ENCODE measurements around the gene REC8. TPM values are rescaled to one million over a fixed set of nuclear protein-coding genes. Genes with fewer than 3 reads are reported as not detected.

Gene REC8
- polyA plus RNA-seq, 1 donor = 201 TPM

GRCh38 chr14:24184104-24184970 is 12.5 kb downstream of the REC8 start:
- peaks cover 81% of the 10 kb centered on the region for H3K36me3 ChIP-seq (ENCODE audit: control insufficient read depth, insufficient read depth, low read length)
- H3K27ac ChIP-seq (ENCODE audit: low read length) = no peak overlapping the region
- DNase-seq = no peak
- no CpG with 5 or more reads among the region's 19 CpGs for WGBS (ENCODE audit: insufficient coverage, low lambda C conversion rate)
- no peaks in the 10 kb centered on the region for H3K27me3 ChIP-seq (ENCODE audit: control insufficient read depth, insufficient read depth, low read length)
- H3K4me1 ChIP-seq (ENCODE audit: control insufficient read depth, insufficient read depth, low read length) = peaks cover 35% of the 10 kb centered on the region
- H3K9me3 ChIP-seq (ENCODE audit: control insufficient read depth, low read depth, low read length) = peaks cover 3% of the 10 kb centered on the region
- H3K4me3 ChIP-seq (ENCODE audit: low read length) = no peak overlapping the region

- Histone ChIP-seq H3K9me3 (ENCODE audit: control insufficient read depth, low read depth, low read length) (peaks cover 3% of the 10 kb centered on the region), H3K27ac (ENCODE audit: low read length) (no peak overlapping the region), H3K4me3 (ENCODE audit: low read length) (no peak overlapping the region), H3K36me3 (ENCODE audit: control insufficient read depth, insufficient read depth, low read length) (peaks cover 81% of the 10 kb centered on the region), H3K4me1 (ENCODE audit: control insufficient read depth, insufficient read depth, low read length) (peaks cover 28% of the 10 kb centered on the region), H3K27me3 (ENCODE audit: control insufficient read depth, insufficient read depth, low read length) (no peaks in the 10 kb centered on the region)
- 100% methylated on average over 1 of the region's 7 CpGs for WGBS (ENCODE audit: insufficient coverage, low lambda C conversion rate)
- no peak for DNase-seq
These were observed 13.1 kb downstream of the REC8 start for GRCh38 chr14:24185026-24185425.

- no peak for DNase-seq
- Histone ChIP-seq H3K9me3 (ENCODE audit: control insufficient read depth, low read depth, low read length) (peaks cover 3% of the 10 kb centered on the region), H3K27ac (ENCODE audit: low read length) (no peak overlapping the region), H3K4me1 (ENCODE audit: control insufficient read depth, insufficient read depth, low read length) (peaks cover 21% of the 10 kb centered on the region), H3K4me3 (ENCODE audit: low read length) (no peak overlapping the region), H3K36me3 (ENCODE audit: control insufficient read depth, insufficient read depth, low read length) (peaks cover 78% of the 10 kb centered on the region), H3K27me3 (ENCODE audit: control insufficient read depth, insufficient read depth, low read length) (no peaks in the 10 kb centered on the region)
- no CpG with 5 or more reads among the region's 11 CpGs for WGBS (ENCODE audit: insufficient coverage, low lambda C conversion rate)
These were observed 13.9 kb downstream of the REC8 start for GRCh38 chr14:24185741-24186140.

- WGBS (ENCODE audit: insufficient coverage, low lambda C conversion rate) = no CpG with 5 or more reads among the region's 10 CpGs
- no peaks in the 10 kb centered on the region for H3K27me3 ChIP-seq (ENCODE audit: control insufficient read depth, insufficient read depth, low read length)
- peaks cover 12% of the 10 kb centered on the region for H3K4me1 ChIP-seq (ENCODE audit: control insufficient read depth, insufficient read depth, low read length)
- no peak overlapping the region for H3K27ac ChIP-seq (ENCODE audit: low read length)
- peaks cover 3% of the 10 kb centered on the region for H3K9me3 ChIP-seq (ENCODE audit: control insufficient read depth, low read depth, low read length)
- DNase-seq = no peak
- H3K4me3 ChIP-seq (ENCODE audit: low read length) = no peak overlapping the region
- H3K36me3 ChIP-seq (ENCODE audit: control insufficient read depth, insufficient read depth, low read length) = peaks cover 72% of the 10 kb centered on the region
These were observed 15.1 kb downstream of the REC8 start for GRCh38 chr14:24186831-24187538.

- H3K9me3 ChIP-seq (ENCODE audit: control insufficient read depth, low read depth, low read length) = peaks cover 3% of the 10 kb centered on the region
- H3K27me3 ChIP-seq (ENCODE audit: control insufficient read depth, insufficient read depth, low read length) = no peaks in the 10 kb centered on the region
- WGBS (ENCODE audit: insufficient coverage, low lambda C conversion rate) = no CpG with 5 or more reads among the region's 2 CpGs
- H3K27ac ChIP-seq (ENCODE audit: low read length) = peak overlapping the region; percentile 76
- H3K36me3 ChIP-seq (ENCODE audit: control insufficient read depth, insufficient read depth, low read length) = peaks cover 72% of the 10 kb centered on the region
- peak overlapping the region; percentile 83 for H3K4me3 ChIP-seq (ENCODE audit: low read length)
- no peak for DNase-seq
- peaks cover 9% of the 10 kb centered on the region for H3K4me1 ChIP-seq (ENCODE audit: control insufficient read depth, insufficient read depth, low read length)
These were observed 15.6 kb downstream of the REC8 start for GRCh38 chr14:24187539-24187915.

- peak; percentile 96 for DNase-seq
- Histone ChIP-seq H3K27me3 (ENCODE audit: control insufficient read depth, insufficient read depth, low read length) (no peaks in the 10 kb centered on the region), H3K4me3 (ENCODE audit: low read length) (peak within 1 kb of the TSS; percentile 83), H3K9me3 (ENCODE audit: control insufficient read depth, low read depth, low read length) (peaks cover 3% of the 10 kb centered on the region), H3K27ac (ENCODE audit: low read length) (peak within 1 kb of the TSS; percentile 76), H3K4me1 (ENCODE audit: control insufficient read depth, insufficient read depth, low read length) (peaks cover 9% of the 10 kb centered on the region), H3K36me3 (ENCODE audit: control insufficient read depth, insufficient read depth, low read length) (peaks cover 69% of the 10 kb centered on the region)
- WGBS (ENCODE audit: insufficient coverage, low lambda C conversion rate) = no CpG with 5 or more reads among the region's 65 CpGs
These were observed 16.6 kb downstream of the REC8 start, which contains the start of gene IPO4 for GRCh38 chr14:24188251-24189058. IPO4 (minus strand) TSS chr14:24188816; CDS start chr14:24188787, 29 bp downstream.

- Histone ChIP-seq H3K9me3 (ENCODE audit: control insufficient read depth, low read depth, low read length) (peaks cover 3% of the 10 kb centered on the region), H3K4me1 (ENCODE audit: control insufficient read depth, insufficient read depth, low read length) (peaks cover 9% of the 10 kb centered on the region), H3K36me3 (ENCODE audit: control insufficient read depth, insufficient read depth, low read length) (peaks cover 66% of the 10 kb centered on the region), H3K27ac (ENCODE audit: low read length) (peak overlapping the region; percentile 8), H3K27me3 (ENCODE audit: control insufficient read depth, insufficient read depth, low read length) (no peaks in the 10 kb centered on the region), H3K4me3 (ENCODE audit: low read length) (peak overlapping the region; percentile 83)
- no peak for DNase-seq
- WGBS (ENCODE audit: insufficient coverage, low lambda C conversion rate) = no CpG with 5 or more reads among the region's 3 CpGs
These were observed 17.1 kb downstream of the REC8 start for GRCh38 chr14:24189059-24189375.

- no peaks in the 10 kb centered on the region for H3K27me3 ChIP-seq (ENCODE audit: control insufficient read depth, insufficient read depth, low read length)
- H3K36me3 ChIP-seq (ENCODE audit: control insufficient read depth, insufficient read depth, low read length) = peaks cover 61% of the 10 kb centered on the region
- WGBS (ENCODE audit: insufficient coverage, low lambda C conversion rate) = 100% methylated on average over 1 of the region's 9 CpGs
- no peak overlapping the region for H3K4me3 ChIP-seq (ENCODE audit: low read length)
- H3K4me1 ChIP-seq (ENCODE audit: control insufficient read depth, insufficient read depth, low read length) = peaks cover 13% of the 10 kb centered on the region
- DNase-seq = no peak
- H3K27ac ChIP-seq (ENCODE audit: low read length) = no peak overlapping the region
- H3K9me3 ChIP-seq (ENCODE audit: control insufficient read depth, low read depth, low read length) = peaks cover 3% of the 10 kb centered on the region
These were observed 17.6 kb downstream of the REC8 start for GRCh38 chr14:24189460-24189859.

- Histone ChIP-seq H3K27ac (ENCODE audit: low read length) (no peak overlapping the region), H3K36me3 (ENCODE audit: control insufficient read depth, insufficient read depth, low read length) (peaks cover 52% of the 10 kb centered on the region), H3K4me1 (ENCODE audit: control insufficient read depth, insufficient read depth, low read length) (peaks cover 18% of the 10 kb centered on the region), H3K27me3 (ENCODE audit: control insufficient read depth, insufficient read depth, low read length) (no peaks in the 10 kb centered on the region), H3K9me3 (ENCODE audit: control insufficient read depth, low read depth, low read length) (peaks cover 6% of the 10 kb centered on the region), H3K4me3 (ENCODE audit: low read length) (no peak overlapping the region)
- DNase-seq = no peak
- no CpG with 5 or more reads among the region's 10 CpGs for WGBS (ENCODE audit: insufficient coverage, low lambda C conversion rate)
These were observed 18.5 kb downstream of the REC8 start for GRCh38 chr14:24190416-24190815.

- Histone ChIP-seq H3K4me1 (ENCODE audit: control insufficient read depth, insufficient read depth, low read length) (peaks cover 20% of the 10 kb centered on the region), H3K4me3 (ENCODE audit: low read length) (no peak overlapping the region), H3K9me3 (ENCODE audit: control insufficient read depth, low read depth, low read length) (peaks cover 9% of the 10 kb centered on the region), H3K27me3 (ENCODE audit: control insufficient read depth, insufficient read depth, low read length) (no peaks in the 10 kb centered on the region), H3K36me3 (ENCODE audit: control insufficient read depth, insufficient read depth, low read length) (peaks cover 31% of the 10 kb centered on the region), H3K27ac (ENCODE audit: low read length) (no peak overlapping the region)
- no peak for DNase-seq
- WGBS (ENCODE audit: insufficient coverage, low lambda C conversion rate) = no CpG with 5 or more reads among the region's 15 CpGs
These were observed 21.1 kb downstream of the REC8 start for GRCh38 chr14:24192933-24193332.
